Measurements from ENCODE around the gene ARHGAP24. TPM values are rescaled to one million over a fixed set of nuclear protein-coding genes. Genes with fewer than 3 reads are reported as not detected.
"Not testable (repeated sequence)": the region's sequence is repeated elsewhere in the genome, so short reads cannot be mapped to it uniquely, and the experiment has no call there.

Gene ARHGAP24
- total and polyA plus RNA-seq, 4 donors: 10.0 to 79.4 (median 21.6) TPM

DNA sequence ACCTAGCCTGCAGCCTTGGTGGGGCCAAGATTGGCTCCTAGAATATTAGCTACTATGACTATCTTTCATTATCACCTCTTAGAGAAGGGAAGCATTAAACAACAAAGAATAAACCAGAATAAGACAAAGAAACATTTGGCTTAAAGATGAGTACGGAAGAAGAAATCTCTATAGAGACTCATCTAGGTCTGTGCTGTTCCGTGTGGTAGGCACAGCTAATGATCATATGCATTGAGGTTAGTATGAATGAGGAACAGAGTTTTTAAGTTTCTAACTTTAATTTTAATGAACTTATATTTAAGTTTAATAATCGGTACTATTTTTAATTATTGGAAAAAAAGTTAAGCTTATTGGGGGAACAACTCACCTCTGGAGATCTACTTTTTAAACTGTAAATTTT is 24.6 kb downstream of the ARHGAP24 start:
- no peak for TF ChIP-seq CTCF (IDR thresholded peaks at IDR 0.05; ENCODE audit: control extremely low read depth, extremely low read depth)
- no peaks in the 10 kb centered on the region for H3K27me3 ChIP-seq (ENCODE audit: control insufficient read depth in 3 of 3, insufficient read depth in 3 of 3, low read length in 2 of 3)
- no peak for ATAC-seq (ENCODE audit: insufficient read depth, low FRiP score)
- H3K4me1 ChIP-seq (ENCODE audit: control insufficient read depth in 5 of 5, insufficient read depth in 5 of 5, low read length in 5 of 5): peaks cover 0 to 23% (median 9%) of the 10 kb centered on the region in 5 donors
- no peaks in the 10 kb centered on the region for H3K36me3 ChIP-seq (ENCODE audit: control insufficient read depth in 4 of 4, insufficient read depth in 4 of 4, low read length in 4 of 4)
- H3K9ac ChIP-seq (ENCODE audit: insufficient read depth in 1 of 2, low read length in 2 of 2): no peak overlapping the region
- peak overlapping the region in 1 of 2 donors; percentile 21 for H3K27ac ChIP-seq (ENCODE audit: low read depth in 1 of 2, low read length in 1 of 2)
- no peak overlapping the region for H3K4me3 ChIP-seq
- no peak for DNase-seq
- WGBS, 2 donors: 90 to 94% methylated on average over 3 of the region's 3 CpGs
- no peaks in the 10 kb centered on the region for H3K9me3 ChIP-seq (ENCODE audit: control insufficient read depth in 4 of 4, insufficient read depth in 3 of 4, low read length in 3 of 4)

DNA sequence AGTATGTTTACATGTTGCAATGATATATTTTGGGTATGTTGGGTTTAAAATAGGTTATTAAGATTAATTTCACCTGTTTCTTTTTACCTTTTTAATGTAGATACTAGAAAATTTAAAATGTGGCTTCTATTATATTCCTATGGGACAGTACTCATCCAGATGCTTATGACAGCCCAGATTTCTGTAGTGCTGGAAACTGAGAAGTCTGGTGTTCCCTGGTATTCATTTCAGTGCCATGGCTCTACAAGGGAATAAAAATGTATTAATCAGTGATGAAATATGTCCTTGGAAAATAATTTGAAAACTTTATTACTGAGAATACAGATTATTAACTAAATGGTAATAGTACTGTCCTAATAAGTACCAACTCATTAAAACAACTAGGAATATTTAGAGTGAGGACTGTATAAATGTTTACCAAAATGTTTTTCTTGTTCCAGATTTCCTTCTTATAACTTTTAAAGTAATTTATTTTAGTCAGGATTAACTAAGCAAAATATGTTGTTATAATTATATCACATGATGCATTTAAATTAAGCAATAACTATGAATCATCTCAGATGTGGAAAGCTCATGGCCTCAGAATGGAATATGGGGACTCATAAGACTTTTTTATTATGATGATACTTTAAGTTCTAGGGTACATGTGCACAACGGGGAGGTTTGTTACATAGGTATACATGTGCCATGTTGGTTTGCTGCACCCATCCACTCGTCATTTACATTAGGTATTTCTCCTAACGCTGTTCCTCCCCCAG is 25.3 kb downstream of the ARHGAP24 start:
- Histone ChIP-seq H3K27me3 (ENCODE audit: control insufficient read depth in 3 of 3, insufficient read depth in 3 of 3, low read length in 2 of 3) (no peaks in the 10 kb centered on the region), H3K4me1 (ENCODE audit: control insufficient read depth in 5 of 5, insufficient read depth in 5 of 5, low read length in 5 of 5) (peaks cover 0 to 23% (median 9%) of the 10 kb centered on the region in 5 donors), H3K9me3 (ENCODE audit: control insufficient read depth in 4 of 4, insufficient read depth in 3 of 4, low read length in 3 of 4) (no peaks in the 10 kb centered on the region), H3K9ac (ENCODE audit: insufficient read depth in 1 of 2, low read length in 2 of 2) (no peak overlapping the region), H3K27ac (ENCODE audit: low read depth in 1 of 2, low read length in 1 of 2) (peak overlapping the region in 1 of 2 donors; percentile 9), H3K4me3 (no peak overlapping the region), H3K36me3 (ENCODE audit: control insufficient read depth in 4 of 4, insufficient read depth in 4 of 4, low read length in 4 of 4) (no peaks in the 10 kb centered on the region)
- no peak for TF ChIP-seq CTCF (IDR thresholded peaks at IDR 0.05; ENCODE audit: control extremely low read depth, extremely low read depth)
- DNase-seq: no peak
- no peak for ATAC-seq (ENCODE audit: insufficient read depth, low FRiP score)
- WGBS, 2 donors: 91 to 95% methylated on average over 3 of the region's 3 CpGs

- H3K9ac ChIP-seq (ENCODE audit: insufficient read depth in 1 of 2, low read length in 2 of 2); H3K36me3 ChIP-seq (ENCODE audit: control insufficient read depth in 4 of 4, insufficient read depth in 4 of 4, low read length in 4 of 4); H3K27me3 ChIP-seq (ENCODE audit: control insufficient read depth in 3 of 3, insufficient read depth in 3 of 3, low read length in 2 of 3); ATAC-seq (ENCODE audit: insufficient read depth, low FRiP score); H3K27ac ChIP-seq (ENCODE audit: low read depth in 1 of 2, low read length in 1 of 2); H3K9me3 ChIP-seq (ENCODE audit: control insufficient read depth in 4 of 4, insufficient read depth in 3 of 4, low read length in 3 of 4); H3K4me3 ChIP-seq; DNase-seq: not testable (repeated sequence)
- H3K4me1 ChIP-seq (ENCODE audit: control insufficient read depth in 5 of 5, insufficient read depth in 5 of 5, low read length in 5 of 5): peaks cover 0 to 21% (median 2%) of the 10 kb centered on the region in 5 donors
Measured at GRCh38 chr4:85501145-85501544, 26.2 kb downstream of the ARHGAP24 start.

GRCh38 chr4:85508654-85509053 is 33.7 kb downstream of the ARHGAP24 start:
- DNase-seq: no peak
- no peak for ATAC-seq (ENCODE audit: insufficient read depth, low FRiP score)

More at GRCh38 chr4:85508654-85509053, 33.7 kb downstream of the ARHGAP24 start:
- Histone ChIP-seq H3K4me3 (no peak overlapping the region), H3K9me3 (ENCODE audit: control insufficient read depth in 4 of 4, insufficient read depth in 3 of 4, low read length in 3 of 4) (no peaks in the 10 kb centered on the region), H3K27me3 (ENCODE audit: control insufficient read depth in 3 of 3, insufficient read depth in 3 of 3, low read length in 2 of 3) (no peaks in the 10 kb centered on the region), H3K9ac (ENCODE audit: insufficient read depth in 1 of 2, low read length in 2 of 2) (no peak overlapping the region), H3K27ac (ENCODE audit: low read depth in 1 of 2, low read length in 1 of 2) (no peak overlapping the region), H3K36me3 (ENCODE audit: control insufficient read depth in 4 of 4, insufficient read depth in 4 of 4, low read length in 4 of 4) (no peaks in the 10 kb centered on the region), H3K4me1 (ENCODE audit: control insufficient read depth in 5 of 5, insufficient read depth in 5 of 5, low read length in 5 of 5) (peaks cover 0 to 11% (median 2%) of the 10 kb centered on the region in 5 donors)
- 77 to 82% methylated on average over 2 of the region's 2 CpGs for WGBS, 2 donors
- no peak for TF ChIP-seq CTCF (IDR thresholded peaks at IDR 0.05; ENCODE audit: control extremely low read depth, extremely low read depth)

Data from lung (tissue), 12 donors.